ENCODE results near the gene CYP4V2. TPM values are rescaled to one million over a fixed set of nuclear protein-coding genes. Genes with fewer than 3 reads are reported as not detected.
"Not testable (repeated sequence)": the region's sequence is repeated elsewhere in the genome, so short reads cannot be mapped to it uniquely, and the experiment has no call there.

CYP4V2 gene
- total RNA-seq, 5 donors from 2014 or later (not counting 1 experiment from before 2014, with no cell fraction given), result 27.1 to 35.1 (median 30.0) TPM

- Mint-ChIP-seq H3K27me3 (no peaks in the 10 kb centered on the region), H3K9me3 (no peaks in the 10 kb centered on the region), H3K4me1 (no peaks in the 10 kb centered on the region), H3K4me3 (no peak overlapping the region), H3K27ac (no peak overlapping the region), H3K36me3 (peaks cover 58% of the 10 kb centered on the region)
- ATAC-seq (replicated peaks in 1 of 4) (no peak), DNase-seq (no peak)
- POLR2A ChIA-PET, result no interaction called here
- Histone ChIP-seq H3K4me1 (ENCODE audit: control insufficient read depth in 1 of 2, extremely low read depth in 1 of 2, insufficient read depth in 2 of 2, low read length in 2 of 2) (no peaks in the 10 kb centered on the region), H3K4me3 (ENCODE audit: control insufficient read depth in 1 of 2, extremely low read depth in 1 of 2, low read length in 1 of 2) (no peak overlapping the region), H3K27ac (ENCODE audit: low read length) (no peak overlapping the region), H3K27me3 (replicated peaks in 1 of 2; ENCODE audit: control insufficient read depth in 2 of 2, extremely low read depth in 1 of 2, insufficient read depth in 2 of 2, low read length in 1 of 2) (no peaks in the 10 kb centered on the region), H3K9me3 (no peaks in the 10 kb centered on the region), H3K36me3 (ENCODE audit: control insufficient read depth in 2 of 2, extremely low read depth in 1 of 2, insufficient read depth in 1 of 2, low read length in 1 of 2) (no peaks in the 10 kb centered on the region)
- CTCF ChIA-PET, result no interaction called here
- WGBS (ENCODE audit: insufficient coverage), result no CpG with 5 or more reads among the region's 2 CpGs
Measured at GRCh38 chr4:186234367-186234766, 43.0 kb downstream of the CYP4V2 start.

GRCh38 chr4:186236126-186236525 lies 44.8 kb downstream of the CYP4V2 start:
- Histone ChIP-seq H3K27ac (ENCODE audit: low read length) (no peak overlapping the region), H3K27me3 (replicated peaks in 1 of 2; ENCODE audit: control insufficient read depth in 2 of 2, extremely low read depth in 1 of 2, insufficient read depth in 2 of 2, low read length in 1 of 2) (no peaks in the 10 kb centered on the region), H3K4me1 (ENCODE audit: control insufficient read depth in 1 of 2, extremely low read depth in 1 of 2, insufficient read depth in 2 of 2, low read length in 2 of 2) (no peaks in the 10 kb centered on the region), H3K4me3 (ENCODE audit: control insufficient read depth in 1 of 2, extremely low read depth in 1 of 2, low read length in 1 of 2) (no peak overlapping the region), H3K9me3 (no peaks in the 10 kb centered on the region), H3K36me3 (ENCODE audit: control insufficient read depth in 2 of 2, extremely low read depth in 1 of 2, insufficient read depth in 1 of 2, low read length in 1 of 2) (no peaks in the 10 kb centered on the region)
- H3K27me3 Mint-ChIP-seq, result no peaks in the 10 kb centered on the region
- peaks cover 61% of the 10 kb centered on the region for H3K36me3 Mint-ChIP-seq
- no peak overlapping the region for H3K4me3 Mint-ChIP-seq
- no peak for ATAC-seq (replicated peaks in 1 of 4)
- CTCF ChIA-PET, result no interaction called here
- 86% methylated on average over 1 of the region's 4 CpGs for WGBS (ENCODE audit: insufficient coverage)
- no peak for DNase-seq
- no peak overlapping the region for H3K27ac Mint-ChIP-seq
- POLR2A ChIA-PET, result no interaction called here
- H3K9me3 Mint-ChIP-seq, result no peaks in the 10 kb centered on the region
- H3K4me1 Mint-ChIP-seq, result no peaks in the 10 kb centered on the region

- DNase-seq, result no peak
- 87% methylated on average over 1 of the region's 7 CpGs for WGBS (ENCODE audit: insufficient coverage)
- H3K4me3 ChIP-seq (ENCODE audit: control insufficient read depth in 1 of 2, extremely low read depth in 1 of 2, low read length in 1 of 2), result no peak overlapping the region
- H3K36me3 ChIP-seq (ENCODE audit: control insufficient read depth in 2 of 2, extremely low read depth in 1 of 2, insufficient read depth in 1 of 2, low read length in 1 of 2), result no peaks in the 10 kb centered on the region
- H3K4me1 ChIP-seq (ENCODE audit: control insufficient read depth in 1 of 2, extremely low read depth in 1 of 2, insufficient read depth in 2 of 2, low read length in 2 of 2), result no peaks in the 10 kb centered on the region
- H3K9me3 ChIP-seq, result no peaks in the 10 kb centered on the region
- Mint-ChIP-seq H3K4me3 (no peak overlapping the region), H3K9me3 (peaks cover 0 to under 1% (median under 1%) of the 10 kb centered on the region in 3 donors), H3K27ac (no peak overlapping the region), H3K4me1 (no peaks in the 10 kb centered on the region), H3K36me3 (peaks cover 32% of the 10 kb centered on the region), H3K27me3 (no peaks in the 10 kb centered on the region)
- ATAC-seq (replicated peaks in 1 of 4), result no peak
- H3K27ac ChIP-seq (ENCODE audit: low read length), result no peak overlapping the region
- POLR2A ChIA-PET, result no interaction called here
- H3K27me3 ChIP-seq (replicated peaks in 1 of 2; ENCODE audit: control insufficient read depth in 2 of 2, extremely low read depth in 1 of 2, insufficient read depth in 2 of 2, low read length in 1 of 2), result no peaks in the 10 kb centered on the region
- CTCF ChIA-PET, result no interaction called here
Measured at GRCh38 chr4:186240452-186240847, 49.1 kb downstream of the CYP4V2 start.

- WGBS (ENCODE audit: insufficient coverage), result 78% methylated on average over 4 of the region's 7 CpGs
- H3K9me3 Mint-ChIP-seq, result peaks cover 2 to 5% (median 2%) of the 10 kb centered on the region in 3 donors
- no peaks in the 10 kb centered on the region for H3K27me3 ChIP-seq (replicated peaks in 1 of 2; ENCODE audit: control insufficient read depth in 2 of 2, extremely low read depth in 1 of 2, insufficient read depth in 2 of 2, low read length in 1 of 2)
Measured at GRCh38 chr4:186240848-186241491, 49.6 kb downstream of the CYP4V2 start.

GRCh38 chr4:186241616-186242015 lies 50.2 kb downstream of the CYP4V2 start:
- Mint-ChIP-seq H3K4me3 (no peak overlapping the region), H3K9me3 (peaks cover 2 to 9% (median 8%) of the 10 kb centered on the region in 3 donors), H3K4me1 (no peaks in the 10 kb centered on the region), H3K36me3 (peaks cover 35% of the 10 kb centered on the region), H3K27me3 (no peaks in the 10 kb centered on the region), H3K27ac (no peak overlapping the region)
- CTCF ChIA-PET, result no interaction called here
- H3K36me3 ChIP-seq (ENCODE audit: control insufficient read depth in 2 of 2, extremely low read depth in 1 of 2, insufficient read depth in 1 of 2, low read length in 1 of 2), result no peaks in the 10 kb centered on the region
- H3K27me3 ChIP-seq (replicated peaks in 1 of 2; ENCODE audit: control insufficient read depth in 2 of 2, extremely low read depth in 1 of 2, insufficient read depth in 2 of 2, low read length in 1 of 2), result no peaks in the 10 kb centered on the region
- no peaks in the 10 kb centered on the region for H3K4me1 ChIP-seq (ENCODE audit: control insufficient read depth in 1 of 2, extremely low read depth in 1 of 2, insufficient read depth in 2 of 2, low read length in 2 of 2)
- POLR2A ChIA-PET, result no interaction called here
- H3K4me3 ChIP-seq (ENCODE audit: control insufficient read depth in 1 of 2, extremely low read depth in 1 of 2, low read length in 1 of 2), result no peak overlapping the region
- no peaks in the 10 kb centered on the region for H3K9me3 ChIP-seq
- 94% methylated on average over 3 of the region's 4 CpGs for WGBS (ENCODE audit: insufficient coverage)
- no peak for ATAC-seq (replicated peaks in 1 of 4)
- DNase-seq, result no peak
- no peak overlapping the region for H3K27ac ChIP-seq (ENCODE audit: low read length)

More at GRCh38 chr4:186240848-186241491, 49.6 kb downstream of the CYP4V2 start:
- DNase-seq (no peak), ATAC-seq (replicated peaks in 1 of 4) (no peak)
- Mint-ChIP-seq H3K4me1 (no peaks in the 10 kb centered on the region), H3K4me3 (no peak overlapping the region), H3K27me3 (no peaks in the 10 kb centered on the region), H3K27ac (no peak overlapping the region), H3K36me3 (peaks cover 35% of the 10 kb centered on the region)
- ChIA-PET POLR2A (no interaction called here), CTCF (no interaction called here)
- no peaks in the 10 kb centered on the region for H3K4me1 ChIP-seq (ENCODE audit: control insufficient read depth in 1 of 2, extremely low read depth in 1 of 2, insufficient read depth in 2 of 2, low read length in 2 of 2)
- no peaks in the 10 kb centered on the region for H3K36me3 ChIP-seq (ENCODE audit: control insufficient read depth in 2 of 2, extremely low read depth in 1 of 2, insufficient read depth in 1 of 2, low read length in 1 of 2)
- no peak overlapping the region for H3K4me3 ChIP-seq (ENCODE audit: control insufficient read depth in 1 of 2, extremely low read depth in 1 of 2, low read length in 1 of 2)
- H3K27ac ChIP-seq (ENCODE audit: low read length), result no peak overlapping the region
- no peaks in the 10 kb centered on the region for H3K9me3 ChIP-seq

- H3K27ac Mint-ChIP-seq; POLR2A ChIA-PET; H3K27me3 ChIP-seq (replicated peaks in 1 of 2; ENCODE audit: control insufficient read depth in 2 of 2, extremely low read depth in 1 of 2, insufficient read depth in 2 of 2, low read length in 1 of 2); H3K4me3 Mint-ChIP-seq; H3K27me3 Mint-ChIP-seq; H3K4me1 ChIP-seq (ENCODE audit: control insufficient read depth in 1 of 2, extremely low read depth in 1 of 2, insufficient read depth in 2 of 2, low read length in 2 of 2); H3K36me3 ChIP-seq (ENCODE audit: control insufficient read depth in 2 of 2, extremely low read depth in 1 of 2, insufficient read depth in 1 of 2, low read length in 1 of 2); H3K4me1 Mint-ChIP-seq; CTCF ChIA-PET; H3K27ac ChIP-seq (ENCODE audit: low read length); DNase-seq; H3K4me3 ChIP-seq (ENCODE audit: control insufficient read depth in 1 of 2, extremely low read depth in 1 of 2, low read length in 1 of 2); H3K9me3 ChIP-seq; ATAC-seq (replicated peaks in 1 of 4): not testable (repeated sequence)
- Mint-ChIP-seq H3K36me3 (peaks cover 38% of the 10 kb centered on the region), H3K9me3 (peaks cover 2 to 11% (median 9%) of the 10 kb centered on the region in 3 donors)
- 71% methylated on average over 5 of the region's 10 CpGs for WGBS (ENCODE audit: insufficient coverage)
Measured at GRCh38 chr4:186242031-186242430, 50.7 kb downstream of the CYP4V2 start.

GRCh38 chr4:186243331-186243730 lies 52.0 kb downstream of the CYP4V2 start:
- CTCF ChIA-PET, result no interaction called here
- H3K9me3 ChIP-seq, result no peaks in the 10 kb centered on the region
- no peak overlapping the region for H3K4me3 ChIP-seq (ENCODE audit: control insufficient read depth in 1 of 2, extremely low read depth in 1 of 2, low read length in 1 of 2)
- 56% methylated on average over 1 of the region's 2 CpGs for WGBS (ENCODE audit: insufficient coverage)
- Mint-ChIP-seq H3K4me1 (no peaks in the 10 kb centered on the region), H3K27me3 (no peaks in the 10 kb centered on the region), H3K9me3 (peaks cover 2 to 11% (median 9%) of the 10 kb centered on the region in 3 donors), H3K4me3 (no peak overlapping the region), H3K27ac (no peak overlapping the region), H3K36me3 (peaks cover 32% of the 10 kb centered on the region)
- no peak for DNase-seq
- ATAC-seq (replicated peaks in 1 of 4), result no peak
- H3K4me1 ChIP-seq (ENCODE audit: control insufficient read depth in 1 of 2, extremely low read depth in 1 of 2, insufficient read depth in 2 of 2, low read length in 2 of 2), result no peaks in the 10 kb centered on the region
- POLR2A ChIA-PET, result no interaction called here
- no peak overlapping the region for H3K27ac ChIP-seq (ENCODE audit: low read length)
- H3K27me3 ChIP-seq (replicated peaks in 1 of 2; ENCODE audit: control insufficient read depth in 2 of 2, extremely low read depth in 1 of 2, insufficient read depth in 2 of 2, low read length in 1 of 2), result no peaks in the 10 kb centered on the region
- H3K36me3 ChIP-seq (ENCODE audit: control insufficient read depth in 2 of 2, extremely low read depth in 1 of 2, insufficient read depth in 1 of 2, low read length in 1 of 2), result no peaks in the 10 kb centered on the region

Data from T-cell (primary cell).